ENCODE results near the gene RBM33. TPM values are rescaled to one million over a fixed set of nuclear protein-coding genes. Genes with fewer than 3 reads are reported as not detected.

The RBM33 gene
- total RNA-seq, 1 experiment from 2014 or later, result 25.8 TPM

DNA sequence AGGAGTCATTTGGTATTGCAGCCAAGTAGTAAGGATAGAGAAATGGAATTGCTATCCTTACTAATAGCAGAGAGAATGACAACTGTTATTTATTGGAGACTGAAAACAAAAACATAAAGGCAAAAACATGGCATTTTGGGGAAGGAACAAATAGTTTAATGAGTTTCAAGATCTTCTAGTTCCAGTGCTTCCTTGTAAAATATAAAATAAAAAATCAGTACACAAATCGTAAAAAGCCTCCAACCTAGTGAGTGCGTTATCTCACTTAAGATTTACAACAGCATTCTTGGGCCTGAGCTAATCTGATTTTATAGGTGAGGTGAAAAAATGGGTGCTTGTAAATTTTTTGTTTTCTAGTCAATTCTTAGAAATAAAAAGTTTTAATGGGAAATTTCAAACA is 3.3 kb downstream of the RBM33 start:
- in situ Hi-C loops (cut with HindIII; ENCODE audit: low pct_unique_long_range_greater_than_20kb, low sequenced_read_pairs), result no loop called here
- DNase-seq (ENCODE audit: low read depth, low spot score), result no peak

DNA sequence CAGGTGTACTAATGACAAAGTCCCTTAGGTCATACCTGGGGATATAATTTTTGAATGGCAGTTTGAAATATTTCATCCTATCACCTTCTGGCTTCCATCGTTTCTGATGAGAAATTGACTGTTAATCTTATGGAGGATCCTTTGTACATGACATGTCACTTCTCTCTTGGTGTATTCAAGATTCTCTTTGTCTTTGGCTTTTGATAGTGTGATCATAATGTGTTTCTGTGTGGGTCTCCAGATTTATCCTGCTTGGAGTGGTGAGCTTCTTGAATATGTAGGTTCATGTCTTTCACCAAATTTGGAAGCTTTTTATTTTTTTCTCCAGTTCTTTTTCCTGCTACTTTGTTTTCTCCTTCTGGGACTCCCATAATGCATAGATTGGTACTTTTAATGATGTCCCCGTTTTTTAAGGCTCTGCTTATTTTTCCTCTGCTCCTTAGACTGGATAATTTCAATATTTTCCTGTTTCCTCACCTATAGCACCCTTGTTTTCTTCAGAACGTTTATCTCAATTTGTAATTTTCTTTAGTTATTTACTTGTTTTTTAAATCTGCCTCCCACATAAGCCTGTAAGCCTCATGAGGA is 4.4 kb downstream of the RBM33 start:
- no peak for DNase-seq (ENCODE audit: low read depth, low spot score)
- in situ Hi-C loops (cut with HindIII; ENCODE audit: low pct_unique_long_range_greater_than_20kb, low sequenced_read_pairs), result no loop called here

- in situ Hi-C loops (cut with HindIII; ENCODE audit: low pct_unique_long_range_greater_than_20kb, low sequenced_read_pairs), result no loop called here
- no peak for DNase-seq (ENCODE audit: low read depth, low spot score)
Measured at GRCh38 chr7:155649588-155649987, 5.1 kb downstream of the RBM33 start.

- in situ Hi-C loops (cut with HindIII; ENCODE audit: low pct_unique_long_range_greater_than_20kb, low sequenced_read_pairs), result no loop called here
- no peak for DNase-seq (ENCODE audit: low read depth, low spot score)
Measured at GRCh38 chr7:155652156-155653114, 8.0 kb downstream of the RBM33 start.

GRCh38 chr7:155653803-155654202 is 9.3 kb downstream of the RBM33 start:
- in situ Hi-C loops (cut with HindIII; ENCODE audit: low pct_unique_long_range_greater_than_20kb, low sequenced_read_pairs), result no loop called here
- no peak for DNase-seq (ENCODE audit: low read depth, low spot score)

GRCh38 chr7:155656891-155657290 is 12.4 kb downstream of the RBM33 start:
- in situ Hi-C loops (cut with HindIII; ENCODE audit: low pct_unique_long_range_greater_than_20kb, low sequenced_read_pairs), result no loop called here
- no peak for DNase-seq (ENCODE audit: low read depth, low spot score)

DNA sequence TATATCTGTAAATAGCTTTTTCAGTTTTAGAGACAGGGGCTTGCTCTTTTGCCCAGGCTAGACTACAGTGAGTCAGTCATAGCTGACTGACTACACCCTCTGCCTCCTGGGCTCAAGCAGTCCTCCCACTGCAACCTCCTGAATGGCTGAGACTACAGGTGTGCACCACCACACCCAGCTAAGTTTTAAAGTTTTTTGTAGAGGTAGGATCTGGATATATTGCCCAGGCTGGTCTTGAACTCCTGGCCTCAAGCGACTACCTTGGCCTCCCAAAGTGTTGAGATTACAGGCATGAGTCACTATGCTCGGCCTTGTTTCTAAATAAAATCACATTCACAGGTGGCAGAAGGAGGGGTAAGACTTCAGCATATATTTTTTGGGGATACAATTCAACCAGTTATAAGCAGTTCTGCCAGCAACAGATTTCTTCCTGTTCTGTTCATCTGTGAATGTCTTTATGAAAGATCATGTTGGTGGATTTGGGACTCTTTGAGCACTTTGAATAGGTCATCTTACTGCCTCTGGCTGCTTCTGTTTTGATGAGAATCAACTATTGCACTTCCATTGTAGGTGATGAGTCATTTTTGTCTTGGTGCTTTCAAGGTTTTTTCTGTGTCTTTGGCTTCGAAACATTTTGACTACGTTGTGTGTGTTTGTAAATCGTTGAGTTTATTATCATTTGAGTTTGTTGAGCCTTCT is 15.7 kb downstream of the RBM33 start:
- peak; percentile 86 for DNase-seq (ENCODE audit: low read depth, low spot score)
- in situ Hi-C loops (cut with HindIII; ENCODE audit: low pct_unique_long_range_greater_than_20kb, low sequenced_read_pairs), result no loop called here

DNA sequence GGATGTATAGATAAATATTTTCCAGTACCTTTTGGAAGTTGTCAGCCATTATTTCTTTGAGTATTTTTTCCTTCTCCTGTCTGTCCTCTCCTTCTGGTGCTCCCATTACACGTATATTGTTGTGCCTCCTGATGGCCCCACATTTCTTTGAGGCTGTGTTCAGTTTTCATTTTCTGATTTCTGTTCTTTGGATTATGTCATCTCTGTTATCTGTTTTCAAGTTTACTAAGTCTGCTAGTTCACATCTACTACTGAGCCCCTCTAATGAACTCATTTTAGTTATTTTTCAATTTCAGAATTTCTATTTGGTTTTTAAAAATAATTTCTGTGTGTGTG is 16.3 kb downstream of the RBM33 start:
- no peak for DNase-seq (ENCODE audit: low read depth, low spot score)
- in situ Hi-C loops (cut with HindIII; ENCODE audit: low pct_unique_long_range_greater_than_20kb, low sequenced_read_pairs), result no loop called here

DNA sequence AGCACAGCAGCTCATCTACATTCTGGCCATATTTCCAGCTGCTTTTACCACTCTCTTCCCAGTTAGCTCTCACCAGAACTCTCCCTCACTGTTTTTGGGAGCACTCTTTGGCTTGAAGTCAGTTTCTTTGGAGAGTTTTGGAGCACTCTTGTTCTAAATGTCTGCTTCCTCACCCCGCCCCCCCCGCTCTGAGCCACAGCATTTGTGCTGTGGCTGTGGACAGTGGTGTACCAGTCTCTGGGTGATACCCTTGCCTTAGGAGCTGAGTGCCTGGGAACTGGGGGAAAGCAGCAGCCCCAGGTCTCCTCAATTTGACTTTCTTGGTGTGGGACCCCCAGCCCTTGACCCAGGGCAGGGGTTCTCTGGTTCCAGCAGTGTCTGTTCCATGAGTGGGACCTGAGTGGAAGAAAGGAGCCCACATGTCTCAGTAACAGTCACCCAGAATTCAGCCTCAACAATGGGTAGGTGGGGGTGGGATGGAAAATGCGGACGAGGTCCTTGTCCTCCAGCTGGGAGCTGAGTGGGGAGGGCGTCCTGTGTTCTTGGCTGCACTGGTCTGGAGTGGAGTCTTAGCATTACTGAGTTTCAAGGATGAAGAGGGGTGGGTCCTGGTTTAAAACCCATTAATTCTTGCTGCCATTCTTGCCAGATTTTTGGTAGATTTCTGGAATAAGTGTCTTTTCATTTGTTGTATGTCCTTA is 18.0 kb downstream of the RBM33 start:
- in situ Hi-C loops (cut with HindIII; ENCODE audit: low pct_unique_long_range_greater_than_20kb, low sequenced_read_pairs), result no loop called here
- no peak for DNase-seq (ENCODE audit: low read depth, low spot score)

DNA sequence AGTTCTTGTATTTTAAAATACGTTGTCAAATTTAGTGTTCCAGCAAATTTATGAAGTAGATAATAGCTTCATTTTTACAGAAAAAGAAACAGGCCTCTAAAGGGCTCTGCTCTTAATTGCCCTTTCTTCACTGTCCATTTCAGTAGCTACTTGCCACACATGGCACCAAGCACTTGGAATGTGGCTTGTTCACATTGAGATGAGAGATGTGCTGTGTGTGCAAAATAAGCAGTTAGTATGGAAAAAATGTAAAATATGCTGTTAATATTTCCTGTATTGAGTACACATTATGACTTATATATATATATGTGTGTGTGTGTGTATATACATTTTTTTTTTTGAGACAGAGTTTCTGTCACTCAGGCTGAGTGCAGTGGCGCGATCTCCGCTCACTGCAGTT is 19.5 kb downstream of the RBM33 start:
- in situ Hi-C loops (cut with HindIII; ENCODE audit: low pct_unique_long_range_greater_than_20kb, low sequenced_read_pairs), result no loop called here
- no peak for DNase-seq (ENCODE audit: low read depth, low spot score)

- in situ Hi-C loops (cut with HindIII; ENCODE audit: low pct_unique_long_range_greater_than_20kb, low sequenced_read_pairs), result no loop called here
- DNase-seq (ENCODE audit: low read depth, low spot score), result no peak
Measured at GRCh38 chr7:155665079-155665956, 20.9 kb downstream of the RBM33 start.

- DNase-seq (ENCODE audit: low read depth, low spot score), result peak; percentile 72
- in situ Hi-C loops (cut with HindIII; ENCODE audit: low pct_unique_long_range_greater_than_20kb, low sequenced_read_pairs), result no loop called here
Measured at GRCh38 chr7:155665957-155666287, 21.5 kb downstream of the RBM33 start.

DNA sequence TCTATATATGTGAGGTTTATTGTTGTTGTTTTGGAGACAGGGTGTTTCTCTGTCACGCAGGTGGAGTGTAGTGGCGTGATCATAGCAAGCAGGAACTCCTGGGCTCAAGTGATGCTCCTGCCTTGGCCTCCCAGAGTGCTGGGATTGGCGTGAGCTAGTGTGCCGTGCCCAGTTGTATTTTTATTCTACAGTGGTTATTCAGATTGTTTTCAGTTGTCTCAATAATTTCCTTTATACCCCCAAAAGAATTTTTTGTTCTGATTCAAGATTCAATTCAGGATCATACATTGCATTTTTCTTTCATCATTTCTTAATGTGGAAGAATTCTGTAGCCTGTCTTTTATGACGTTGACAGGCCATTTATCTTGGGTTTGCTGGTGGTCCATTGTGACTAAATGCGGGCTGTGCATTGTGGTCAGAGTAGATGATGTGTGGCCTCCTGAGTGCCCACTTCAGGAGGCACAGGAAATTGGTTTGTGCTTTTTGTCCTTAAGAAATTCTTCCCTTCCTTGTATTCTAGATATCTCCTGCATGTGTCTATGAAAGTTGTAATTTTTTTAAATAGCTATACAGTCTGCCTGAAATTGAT is 22.9 kb downstream of the RBM33 start:
- in situ Hi-C loops (cut with HindIII; ENCODE audit: low pct_unique_long_range_greater_than_20kb, low sequenced_read_pairs), result no loop called here
- DNase-seq (ENCODE audit: low read depth, low spot score), result no peak

- in situ Hi-C loops (cut with HindIII; ENCODE audit: low pct_unique_long_range_greater_than_20kb, low sequenced_read_pairs), result no loop called here
- peak; percentile 73 for DNase-seq (ENCODE audit: low read depth, low spot score)
Measured at GRCh38 chr7:155669717-155670505, 25.4 kb downstream of the RBM33 start.

DNA sequence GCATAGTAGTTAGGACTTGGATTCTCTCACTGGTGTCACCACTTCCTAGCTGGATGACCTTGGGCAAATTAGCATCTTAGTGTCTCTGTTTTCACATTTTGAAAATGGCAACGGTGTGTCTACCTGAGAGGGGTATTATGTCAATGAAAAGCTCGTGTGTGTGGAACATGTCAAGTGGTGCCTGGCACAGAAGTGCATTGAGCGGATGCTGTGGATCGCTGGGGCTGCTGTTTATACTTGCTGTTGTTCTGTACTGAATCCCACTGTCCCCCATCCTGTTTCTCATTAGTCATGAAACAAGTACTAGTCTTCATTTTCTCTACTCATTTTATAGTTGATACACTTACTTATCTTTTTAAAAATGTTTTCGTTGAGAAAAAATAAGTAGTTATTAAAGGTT is 26.1 kb downstream of the RBM33 start:
- DNase-seq (ENCODE audit: low read depth, low spot score), result no peak
- in situ Hi-C loops (cut with HindIII; ENCODE audit: low pct_unique_long_range_greater_than_20kb, low sequenced_read_pairs), result no loop called here

GRCh38 chr7:155674556-155674955 is 30.1 kb downstream of the RBM33 start:
- DNase-seq (ENCODE audit: low read depth, low spot score), result no peak
- in situ Hi-C loops (cut with HindIII; ENCODE audit: low pct_unique_long_range_greater_than_20kb, low sequenced_read_pairs), result no loop called here

Measured in SK-MEL-5 (cell line).